Peyer's patch (tissue), 4 donors: ENCODE data around the gene TUBB2A.

Experiments
- POLR2A ChIP-seq, 2 donors: fragments of 450-650 bp; IDR thresholded peaks; one replicate each; pipeline ENCODE4 v1.5.1; 2017; ENCODE audit warnings: antibody characterized with exemption in 2 of 2, mild to moderate bottlenecking in 2 of 2, moderate library complexity in 2 of 2
- TF ChIP-seq, protein P1 (sequence below), 6 experiments: fragments of 450-650 bp in 4 of 6; fragments of 200-600 bp in 2 of 6; sonication (generic) in 1 of 6; IDR thresholded peaks; one replicate each; pipeline ENCODE4 v1.5.1; 2017 to 2019; ENCODE audit warnings: antibody characterized with exemption in 6 of 6, mild to moderate bottlenecking in 3 of 6, moderate library complexity in 1 of 6

DNA sequence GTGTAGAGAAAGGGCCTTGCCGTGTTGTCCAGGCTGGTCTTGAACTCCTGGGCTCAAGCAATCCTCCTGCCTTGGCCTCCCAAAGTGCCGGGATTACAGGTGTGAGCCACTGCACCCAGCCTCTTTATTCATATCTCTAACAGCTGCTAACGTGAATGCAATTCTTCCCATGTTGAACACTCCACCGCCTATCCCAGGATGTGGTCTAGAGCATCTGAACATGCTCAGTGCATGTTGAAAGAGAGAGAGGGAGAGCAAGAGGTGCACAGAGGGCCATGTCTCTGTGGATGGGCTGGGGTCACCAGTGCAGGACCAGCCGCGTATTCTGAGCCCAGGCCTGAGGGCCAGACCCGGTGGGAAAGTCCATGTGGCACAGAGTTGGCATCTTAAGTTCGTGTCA lies 12.8 kb downstream of the TUBB2A start:
- TF ChIP-seq, protein P1, sequence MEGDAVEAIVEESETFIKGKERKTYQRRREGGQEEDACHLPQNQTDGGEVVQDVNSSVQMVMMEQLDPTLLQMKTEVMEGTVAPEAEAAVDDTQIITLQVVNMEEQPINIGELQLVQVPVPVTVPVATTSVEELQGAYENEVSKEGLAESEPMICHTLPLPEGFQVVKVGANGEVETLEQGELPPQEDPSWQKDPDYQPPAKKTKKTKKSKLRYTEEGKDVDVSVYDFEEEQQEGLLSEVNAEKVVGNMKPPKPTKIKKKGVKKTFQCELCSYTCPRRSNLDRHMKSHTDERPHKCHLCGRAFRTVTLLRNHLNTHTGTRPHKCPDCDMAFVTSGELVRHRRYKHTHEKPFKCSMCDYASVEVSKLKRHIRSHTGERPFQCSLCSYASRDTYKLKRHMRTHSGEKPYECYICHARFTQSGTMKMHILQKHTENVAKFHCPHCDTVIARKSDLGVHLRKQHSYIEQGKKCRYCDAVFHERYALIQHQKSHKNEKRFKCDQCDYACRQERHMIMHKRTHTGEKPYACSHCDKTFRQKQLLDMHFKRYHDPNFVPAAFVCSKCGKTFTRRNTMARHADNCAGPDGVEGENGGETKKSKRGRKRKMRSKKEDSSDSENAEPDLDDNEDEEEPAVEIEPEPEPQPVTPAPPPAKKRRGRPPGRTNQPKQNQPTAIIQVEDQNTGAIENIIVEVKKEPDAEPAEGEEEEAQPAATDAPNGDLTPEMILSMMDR (IDR thresholded peaks at IDR 0.05), result no peak
- TF ChIP-seq POLR2A (IDR thresholded peaks at IDR 0.05), result no peak
